AG04450 (cell line): ENCODE data around the gene FOXO6. TPM values are rescaled to one million over a fixed set of nuclear protein-coding genes. Genes with fewer than 3 reads are reported as not detected.

Source experiments
- CTCF ChIA-PET: fragments of 300-600, 350-600 bp; formaldehyde crosslinking; extraction: SDS; loops from one replicate; lab custom pipeline; 2022; ENCODE audit warnings: antibody characterized with exemption, inconsistent platforms; lab: Charles Lee
- POLR2A ChIA-PET: fragments of 350-600 bp; formaldehyde crosslinking; extraction: SDS; loops from one replicate; lab custom pipeline; 2021; ENCODE audit warnings: antibody characterized with exemption, inconsistent platforms; lab: Yijun Ruan, JAX
- DNase-seq: peaks from one replicate; pipeline ENCODE4 v3.0.0-alpha.2; 2011; ENCODE audit warnings: low read depth, low spot score
- H3K27ac ChIP-seq: one replicate; pipeline ENCODE4 v1.5.1; 2012; ENCODE audit warnings: low read depth, low read length, control low read depth
- H3K27me3 ChIP-seq: one replicate; pipeline ENCODE4 v1.6.0; 2012; ENCODE audit warnings: low read length; ENCODE audit not compliant: control insufficient read depth, insufficient read depth
- H3K4me3 ChIP-seq: 2 replicates; pipeline ENCODE4 v1.5.1; 2011; ENCODE audit warnings: mild to moderate bottlenecking, low read depth, low read length, control low read depth
- H3K9me3 ChIP-seq: 2 replicates; pipeline ENCODE4 v1.5.1; 2012; ENCODE audit warnings: low read length; ENCODE audit not compliant: control insufficient read depth, insufficient read depth
- CTCF ChIP-seq: IDR thresholded peaks from 2 replicates; pipeline ENCODE4 v1.5.1; 2011; ENCODE audit warnings: low read depth, low read length, control low read depth, inconsistent platforms
- polyA plus RNA-seq: library from polyadenylated mRNA; depleted of rRNA; stranded (reverse); fragments of >200 nt; gene quantifications from 2 replicates; pipeline ENCODE4 v1.2.3, GENCODE V29; 2011

The FOXO6 gene
- polyA plus RNA-seq, 1 experiment: not detected

- POLR2A ChIA-PET: no interaction called here
- Histone ChIP-seq H3K27me3 (peaks cover 69% of the 10 kb centered on the region), H3K9me3 (no peaks in the 10 kb centered on the region; the same call in 1 of the 2 replicates), H3K27ac (no peak overlapping the region), H3K4me3 (no peak overlapping the region)
- CTCF ChIA-PET: interaction anchor here (2.2 kb wide), 1 partner anchor 9 kb away, joined by 11 read pairs; the partner anchor contains the start of gene FOXO6
- DNase-seq: no peak
- TF ChIP-seq CTCF: no peak
Observed at GRCh38 chr1:41370225-41370624, 9.0 kb downstream of the FOXO6 start.

GRCh38 chr1:41370756-41371420 lies 9.7 kb downstream of the FOXO6 start:
- H3K27me3 ChIP-seq: peaks cover 66% of the 10 kb centered on the region
- POLR2A ChIA-PET: no interaction called here

GRCh38 chr1:41371630-41372599 lies 10.7 kb downstream of the FOXO6 start:
- ChIA-PET CTCF (interaction anchor here (1.1 kb wide), 1 partner anchor 46 kb away, joined by 4 read pairs; no protein-coding TSS in a partner anchor), POLR2A (no interaction called here)
- no peak overlapping the region for H3K4me3 ChIP-seq
- no peaks in the 10 kb centered on the region for H3K9me3 ChIP-seq
- peaks cover 57% of the 10 kb centered on the region for H3K27me3 ChIP-seq
- no peak overlapping the region for H3K27ac ChIP-seq
- DNase-seq: no peak
- TF ChIP-seq CTCF: no peak

More at GRCh38 chr1:41370756-41371420, 9.7 kb downstream of the FOXO6 start:
- Histone ChIP-seq H3K27ac (no peak overlapping the region), H3K4me3 (no peak overlapping the region), H3K9me3 (no peaks in the 10 kb centered on the region; the same call in 1 of the 2 replicates)
- CTCF ChIA-PET: interaction anchor here (1.1 to 2.2 kb wide), 2 partner anchors 10 to 47 kb away, joined by 4 to 11 read pairs; partner anchors contain the start of gene FOXO6
- no peak for DNase-seq
- no peak for TF ChIP-seq CTCF

GRCh38 chr1:41372600-41372993 lies 11.4 kb downstream of the FOXO6 start:
- ChIA-PET CTCF (no interaction called here), POLR2A (no interaction called here)
- Histone ChIP-seq H3K27me3 (peaks cover 50% of the 10 kb centered on the region), H3K4me3 (no peak overlapping the region), H3K27ac (no peak overlapping the region), H3K9me3 (no peaks in the 10 kb centered on the region)
- no peak for DNase-seq
- no peak for TF ChIP-seq CTCF
